Panc1 (cell line): ENCODE measurements around the gene CDK11B. TPM values are rescaled to one million over a fixed set of nuclear protein-coding genes. Genes with fewer than 3 reads are reported as not detected.

Experiments used
- ATAC-seq: fragments of 200-7000 bp; cut with Tn5 transposase; 2 replicates; pipeline ENCODE4 v1.9.1; 2020; ENCODE audit warnings: mild to moderate bottlenecking, moderate library complexity
- BruUV-seq: library from RNA; stranded (reverse); fragments of 400-500 nt; replicated peaks from 2 replicates; lab custom pipeline; 2021; lab: Mats Ljungman, UMichigan
- CTCF ChIA-PET: fragments of 300-600 bp; sonication (Branson Sonifier 250); formaldehyde crosslinking; loops from one replicate; lab custom pipeline; 2022; ENCODE audit warnings: antibody characterized with exemption; lab: Charles Lee
- POLR2A ChIA-PET: fragments of 300-600 bp; sonication (Branson Sonifier 250); formaldehyde crosslinking; loops from one replicate; lab custom pipeline; 2022; ENCODE audit warnings: antibody characterized with exemption; lab: Charles Lee
- DNase-seq: peaks from one replicate; pipeline ENCODE4 v3.0.0-alpha.2; 2010; ENCODE audit warnings: low read depth, low spot score
- H3K27ac ChIP-seq: 2 replicates; pipeline ENCODE4 v1.5.1; 2011; ENCODE audit warnings: mild to moderate bottlenecking, low read length, inconsistent platforms
- H3K27me3 ChIP-seq: fragments of 200-500 bp; sonication (Bioruptor generic); 2 replicates; pipeline ENCODE4 v1.6.0; 2014; ENCODE audit warnings: low read length, inconsistent platforms; ENCODE audit not compliant: control insufficient read depth, insufficient read depth
- H3K36me3 ChIP-seq: fragments of 200-500 bp; sonication (Bioruptor generic); 2 replicates; pipeline ENCODE4 v1.5.1; 2014; ENCODE audit warnings: inconsistent platforms, mild to moderate bottlenecking, low read length, moderate library complexity; ENCODE audit not compliant: control insufficient read depth, insufficient read depth
- H3K4me1 ChIP-seq: 2 replicates; pipeline ENCODE4 v1.5.1; 2011; ENCODE audit warnings: inconsistent platforms, mild to moderate bottlenecking, low read length, moderate library complexity; ENCODE audit not compliant: control insufficient read depth, insufficient read depth
- H3K4me3 ChIP-seq, 2 experiments: 2 replicates each; pipeline ENCODE4 v1.5.1; 2011 to 2012; ENCODE audit warnings: low read depth in 2 of 2, low read length in 2 of 2, mild to moderate bottlenecking in 2 of 2, inconsistent platforms in 1 of 2, moderate library complexity in 1 of 2
- H3K9me3 ChIP-seq: fragments of 200-500 bp; sonication (Bioruptor generic); 2 replicates; pipeline ENCODE4 v1.5.1; 2014; ENCODE audit warnings: low read depth, mild to moderate bottlenecking, inconsistent platforms, low read length, moderate library complexity; ENCODE audit not compliant: control insufficient read depth, insufficient read depth
- SIN3A ChIP-seq: IDR thresholded peaks from 2 replicates; pipeline ENCODE4 v1.6.1; 2012; ENCODE audit warnings: low read depth, mild to moderate bottlenecking, low read length, moderate library complexity, borderline replicate concordance; ENCODE audit not compliant: insufficient read depth
- TCF7L2 ChIP-seq: IDR thresholded peaks from 2 replicates; pipeline ENCODE4 v1.6.1; 2011; ENCODE audit warnings: mild to moderate bottlenecking, low read depth, low read length, inconsistent platforms
- in situ Hi-C: cut with HindIII; loops from 2 replicates; pipeline ENCODE4 v1.10.0; 2016; ENCODE audit warnings: low sequenced_read_pairs, low pct_unique_long_range_greater_than_20kb
- intact Hi-C: fragments of 100-400 bp; cut with micrococcal nuclease; formaldehyde crosslinking; loops from one replicate; pipeline ENCODE4 v1.10.0; 2022; ENCODE audit not compliant: unreplicated experiment
- total RNA-seq: library from RNA; stranded (reverse); gene quantifications from one replicate; pipeline ENCODE4 v1.2.1, GENCODE V29; 2021; ENCODE audit not compliant: unreplicated experiment
- TF ChIP-seq, protein P1 (sequence below), 2 experiments: IDR thresholded peaks; 2 replicates each; pipeline ENCODE4 v1.6.1; 2011 to 2012; ENCODE audit warnings: low read depth in 2 of 2, control low read depth in 1 of 2, low read length in 1 of 2, mild to moderate bottlenecking in 1 of 2, moderate library complexity in 1 of 2; ENCODE audit not compliant: insufficient read depth in 1 of 2
- TF ChIP-seq, protein P2 (sequence below): fragments of 450-650 bp; IDR thresholded peaks from 2 replicates; pipeline ENCODE4 v1.5.1; 2017; ENCODE audit warnings: mild to moderate bottlenecking

Gene CDK11B
- total RNA-seq, 1 experiment from 2014 or later, result 36.5 TPM

DNA sequence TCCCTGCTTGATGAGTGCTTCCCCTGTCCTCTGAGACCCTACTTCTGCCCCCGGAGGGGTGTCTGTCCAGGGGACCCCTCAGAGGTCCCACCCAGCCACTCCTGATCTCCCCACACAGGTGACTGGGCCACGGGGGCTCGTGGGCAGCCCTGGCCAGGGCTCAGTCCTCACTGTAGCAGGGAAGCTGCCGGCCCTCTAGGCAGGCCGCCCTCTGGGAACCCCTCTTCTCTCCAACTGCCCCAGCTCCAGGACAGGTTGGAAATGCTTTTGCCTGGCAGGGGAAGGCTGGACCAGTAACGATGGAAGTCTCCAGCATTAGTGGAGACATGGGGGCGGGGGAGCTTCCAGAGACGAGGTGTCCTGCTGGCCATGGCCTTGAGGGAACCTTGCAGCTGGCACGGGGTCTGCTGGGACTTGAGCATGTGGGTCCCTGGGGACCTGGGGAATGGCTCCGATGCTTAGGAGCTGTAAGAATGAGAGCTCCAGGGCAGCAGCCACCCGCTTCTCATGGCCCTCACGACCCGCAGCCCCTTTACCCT lies 55.8 kb downstream of the CDK11B start:
- Histone ChIP-seq H3K4me1 (peaks cover 3% of the 10 kb centered on the region; the same call in 1 of the 2 replicates), H3K27ac (no peak overlapping the region), H3K9me3 (no peaks in the 10 kb centered on the region), H3K27me3 (no peaks in the 10 kb centered on the region), H3K36me3 (no peaks in the 10 kb centered on the region), H3K4me3 (no peak overlapping the region)
- BruUV-seq, result no TSS peak
- CTCF ChIA-PET, result no interaction called here
- no peak for ATAC-seq
- no peak for DNase-seq
- TF ChIP-seq, protein P1, sequence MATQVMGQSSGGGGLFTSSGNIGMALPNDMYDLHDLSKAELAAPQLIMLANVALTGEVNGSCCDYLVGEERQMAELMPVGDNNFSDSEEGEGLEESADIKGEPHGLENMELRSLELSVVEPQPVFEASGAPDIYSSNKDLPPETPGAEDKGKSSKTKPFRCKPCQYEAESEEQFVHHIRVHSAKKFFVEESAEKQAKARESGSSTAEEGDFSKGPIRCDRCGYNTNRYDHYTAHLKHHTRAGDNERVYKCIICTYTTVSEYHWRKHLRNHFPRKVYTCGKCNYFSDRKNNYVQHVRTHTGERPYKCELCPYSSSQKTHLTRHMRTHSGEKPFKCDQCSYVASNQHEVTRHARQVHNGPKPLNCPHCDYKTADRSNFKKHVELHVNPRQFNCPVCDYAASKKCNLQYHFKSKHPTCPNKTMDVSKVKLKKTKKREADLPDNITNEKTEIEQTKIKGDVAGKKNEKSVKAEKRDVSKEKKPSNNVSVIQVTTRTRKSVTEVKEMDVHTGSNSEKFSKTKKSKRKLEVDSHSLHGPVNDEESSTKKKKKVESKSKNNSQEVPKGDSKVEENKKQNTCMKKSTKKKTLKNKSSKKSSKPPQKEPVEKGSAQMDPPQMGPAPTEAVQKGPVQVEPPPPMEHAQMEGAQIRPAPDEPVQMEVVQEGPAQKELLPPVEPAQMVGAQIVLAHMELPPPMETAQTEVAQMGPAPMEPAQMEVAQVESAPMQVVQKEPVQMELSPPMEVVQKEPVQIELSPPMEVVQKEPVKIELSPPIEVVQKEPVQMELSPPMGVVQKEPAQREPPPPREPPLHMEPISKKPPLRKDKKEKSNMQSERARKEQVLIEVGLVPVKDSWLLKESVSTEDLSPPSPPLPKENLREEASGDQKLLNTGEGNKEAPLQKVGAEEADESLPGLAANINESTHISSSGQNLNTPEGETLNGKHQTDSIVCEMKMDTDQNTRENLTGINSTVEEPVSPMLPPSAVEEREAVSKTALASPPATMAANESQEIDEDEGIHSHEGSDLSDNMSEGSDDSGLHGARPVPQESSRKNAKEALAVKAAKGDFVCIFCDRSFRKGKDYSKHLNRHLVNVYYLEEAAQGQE (IDR thresholded peaks at IDR 0.05; ENCODE audit: insufficient read depth in 1 of 2, low read depth in 2 of 2, low read length in 1 of 2), result no peak
- TF ChIP-seq TCF7L2 (no peak), SIN3A (no peak)
- intact Hi-C loops (no loop called here), in situ Hi-C loops (no loop called here)
- POLR2A ChIA-PET, result no interaction called here

DNA sequence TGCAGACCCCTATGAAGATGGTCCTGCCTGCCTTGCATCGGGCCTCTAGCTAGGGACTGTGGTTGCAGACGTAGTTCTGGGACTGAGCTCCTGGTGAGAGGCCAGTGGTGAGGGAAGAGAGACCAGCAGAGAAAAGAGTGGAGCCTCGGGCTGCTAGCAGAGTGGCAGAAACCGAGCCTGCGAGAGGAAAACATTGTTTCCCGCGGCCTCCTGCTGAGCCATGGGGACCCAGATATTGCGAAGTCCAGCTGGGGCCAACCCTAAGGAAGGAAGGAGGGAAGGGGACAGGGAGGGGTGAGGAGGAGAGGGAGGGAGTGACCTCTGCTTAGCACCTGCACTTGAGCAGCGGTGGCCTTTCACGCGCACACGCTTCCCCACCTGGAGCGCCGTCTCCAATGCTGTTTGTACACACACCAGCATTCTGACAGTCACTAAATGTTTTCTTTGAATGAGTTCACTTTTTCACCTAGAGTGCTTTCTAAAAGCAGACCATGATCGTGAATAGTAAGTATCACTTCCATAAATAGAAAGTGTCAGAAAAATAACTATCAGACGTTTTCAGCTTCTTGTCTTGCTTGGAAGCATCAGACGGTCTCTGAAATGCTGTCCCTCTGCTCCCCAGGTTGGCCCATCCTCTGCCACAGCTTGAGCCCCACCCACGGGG lies 56.4 kb downstream of the CDK11B start:
- no peak overlapping the region for H3K27ac ChIP-seq
- BruUV-seq, result no TSS peak
- H3K4me1 ChIP-seq, result peaks cover 9% of the 10 kb centered on the region
- DNase-seq, result no peak
- in situ Hi-C loops (no loop called here), intact Hi-C loops (no loop called here)
- CTCF ChIA-PET, result no interaction called here
- no peaks in the 10 kb centered on the region for H3K27me3 ChIP-seq
- H3K36me3 ChIP-seq, result no peaks in the 10 kb centered on the region
- POLR2A ChIA-PET, result no interaction called here
- no peak for ATAC-seq
- H3K9me3 ChIP-seq, result no peaks in the 10 kb centered on the region
- no peak overlapping the region for H3K4me3 ChIP-seq
- TF ChIP-seq, protein P1 (IDR thresholded peaks at IDR 0.05; ENCODE audit: insufficient read depth in 1 of 2, low read depth in 2 of 2, low read length in 1 of 2), result no peak
- TF ChIP-seq, protein P2, sequence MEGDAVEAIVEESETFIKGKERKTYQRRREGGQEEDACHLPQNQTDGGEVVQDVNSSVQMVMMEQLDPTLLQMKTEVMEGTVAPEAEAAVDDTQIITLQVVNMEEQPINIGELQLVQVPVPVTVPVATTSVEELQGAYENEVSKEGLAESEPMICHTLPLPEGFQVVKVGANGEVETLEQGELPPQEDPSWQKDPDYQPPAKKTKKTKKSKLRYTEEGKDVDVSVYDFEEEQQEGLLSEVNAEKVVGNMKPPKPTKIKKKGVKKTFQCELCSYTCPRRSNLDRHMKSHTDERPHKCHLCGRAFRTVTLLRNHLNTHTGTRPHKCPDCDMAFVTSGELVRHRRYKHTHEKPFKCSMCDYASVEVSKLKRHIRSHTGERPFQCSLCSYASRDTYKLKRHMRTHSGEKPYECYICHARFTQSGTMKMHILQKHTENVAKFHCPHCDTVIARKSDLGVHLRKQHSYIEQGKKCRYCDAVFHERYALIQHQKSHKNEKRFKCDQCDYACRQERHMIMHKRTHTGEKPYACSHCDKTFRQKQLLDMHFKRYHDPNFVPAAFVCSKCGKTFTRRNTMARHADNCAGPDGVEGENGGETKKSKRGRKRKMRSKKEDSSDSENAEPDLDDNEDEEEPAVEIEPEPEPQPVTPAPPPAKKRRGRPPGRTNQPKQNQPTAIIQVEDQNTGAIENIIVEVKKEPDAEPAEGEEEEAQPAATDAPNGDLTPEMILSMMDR, result no peak
